Heart left ventricle (tissue), 16 donors: ENCODE measurements around the gene EPB41L4B. TPM values are rescaled to one million over a fixed set of nuclear protein-coding genes. Genes with fewer than 3 reads are reported as not detected.

Experiments
- ATAC-seq, 4 donors: fragments of 200-7000 bp; cut with Tn5 transposase; one replicate each; pipeline ENCODE4 v1.9.1; 2020 to 2022; ENCODE audit warnings: moderate library complexity in 4 of 4, mild to moderate bottlenecking in 3 of 4, moderate number of reproducible peaks in 1 of 4
- DNase-seq, 5 donors: peaks; one replicate each; pipeline ENCODE4 v3.0.0-alpha.2; 2020
- H3K27ac ChIP-seq, 12 donors: fragments of 200-600 bp; sonication (generic) in 4 of 12; one replicate each; pipeline versions ENCODE4 v1.5.0 to v1.8.0; 2016 to 2022; ENCODE audit warnings: mild to moderate bottlenecking in 2 of 12
- H3K27me3 ChIP-seq, 9 donors: fragments of 200-600 bp; sonication (generic) in 2 of 9; one replicate each; pipeline versions ENCODE4 v1.5.1 to v1.8.0; 2016 to 2022; ENCODE audit warnings: mild to moderate bottlenecking in 3 of 9
- H3K36me3 ChIP-seq, 9 donors: fragments of 200-600 bp; sonication (generic) in 2 of 9; one replicate each; pipeline versions ENCODE4 v1.5.0 to v1.8.0; 2018 to 2022; ENCODE audit warnings: mild to moderate bottlenecking in 2 of 9
- H3K4me1 ChIP-seq, 12 donors: fragments of 200-600 bp; sonication (generic) in 4 of 12; one replicate each; pipeline versions ENCODE4 v1.5.0 to v1.8.0; 2016 to 2022; ENCODE audit warnings: mild to moderate bottlenecking in 3 of 12
- H3K4me3 ChIP-seq, 12 donors: fragments of 200-600 bp; sonication (generic) in 4 of 12; one replicate each; pipeline versions ENCODE4 v1.5.0 to v1.8.0; 2017 to 2022; ENCODE audit warnings: mild to moderate bottlenecking in 9 of 12, moderate library complexity in 4 of 12
- H3K9me3 ChIP-seq, 12 donors: fragments of 200-600 bp; sonication (generic) in 4 of 12; one replicate each; pipeline versions ENCODE4 v1.5.0 to v1.8.0; 2016 to 2022; ENCODE audit warnings: mild to moderate bottlenecking in 1 of 12
- CTCF ChIP-seq, 12 donors: fragments of 200-600 bp; sonication (generic) in 4 of 12; IDR thresholded peaks; one replicate each; pipeline versions ENCODE4 v1.5.0 to v1.8.0; 2018 to 2022; ENCODE audit warnings: antibody characterized with exemption in 12 of 12, mild to moderate bottlenecking in 5 of 12
- POLR2A ChIP-seq, 2 donors: fragments of 450-650 bp; IDR thresholded peaks; one replicate each; pipeline ENCODE4 v1.6.1; 2017; ENCODE audit warnings: antibody characterized with exemption in 2 of 2, mild to moderate bottlenecking in 2 of 2, moderate library complexity in 2 of 2
- WGBS, 4 donors: extraction: QIAGEN DNeasy Blood & Tissue Kit in 2 of 4; methylation state at CpG; one replicate each; pipeline versions ENCODE4 v1.1.5 to v1.1.7; 2013 to 2018; 5-methylcytosine and 5-hydroxymethylcytosine counted together
- intact Hi-C, 10 donors: fragments of 100-400 bp; cut with DNase I; formaldehyde crosslinking; loops; one replicate each; pipeline versions ENCODE4 v1.11.1 to v1.14.2; 2022
- polyA plus RNA-seq, 2 donors: library from polyadenylated mRNA; stranded (reverse); fragments of 200-250 nt; gene quantifications; one replicate each; pipeline ENCODE4 v1.2.3, GENCODE V29; 2013
- total RNA-seq, 9 donors: library from RNA; depleted of rRNA in 2 of 9; stranded (reverse); fragments of >200 nt in 2 of 9; fragmentation: NEBNext Ultra II Directional in 3 of 9; extraction: Animal tissue kit (Norgen Biotek cat#: 25700) in 3 of 9; gene quantifications; one replicate each; pipeline versions ENCODE4 v1.1.0 to v1.2.4, GENCODE V29; 2016 to 2023
- donor health status: ischemic (EF 13 %, LVEDD 7.1; RV severe dilation, severe dysfunction).
- donor health status: healthy with polysubstance abuse.
- donor health status: DM: no; HTN: yes; CAD: no.
- donor health status: DM: no; HTN: no; CAD: no.
- donor health status: ischemic (EF 25% LVEDD 6.9; RV normal size, moderate dysfunction).
- donor health status: ischemic (EF 25% LVEDD 5.7; RV mildly dilated, moderate dysfunction).
- donor health status: healthy.
- donor health status: DM: yes; HTN: yes; CAD: no.
- donor health status: ischemic (EF 35%, LVEDD 5.7; RV mildly dilated, moderate dysfunction).
- donor health status: nonischemic (EF 11% LVEDD 7.7; RV severe dilation, severe dysfunction).
- donor health status: DM: yes; HTN: yes; CAD: no.
- donor health status: PGD.
- donor health status: ischemic (EF 29% LVEDD 5.4; RV normal size, mild dysfunction).
- donor health status: nonischemic (EF 23%, LVEDD 6.1; RV moderate dilation, normal function).

Gene EPB41L4B
- total and polyA plus RNA-seq, 11 donors, result 0.71 to 16.5 (median 8.9) TPM

- H3K4me1 ChIP-seq, result no peaks in the 10 kb centered on the region
- WGBS, 4 donors, result 78 to 86% (median 83%) methylated on average over 5 of the region's 5 CpGs
- intact Hi-C loops, result loop anchor here in 1 of 10 donors (10.0 kb wide), 1 partner anchor 56 kb away; no protein-coding TSS in a partner anchor
- ATAC-seq (no peak), DNase-seq (no peak)
- no peak overlapping the region for H3K4me3 ChIP-seq
- peaks cover 0 to 13% (median 5%) of the 10 kb centered on the region in 12 donors for H3K9me3 ChIP-seq
- H3K36me3 ChIP-seq, result no peaks in the 10 kb centered on the region
- H3K27me3 ChIP-seq, result no peaks in the 10 kb centered on the region
- H3K27ac ChIP-seq, result no peak overlapping the region
- TF ChIP-seq POLR2A (IDR thresholded peaks at IDR 0.05) (no peak), CTCF (IDR thresholded peaks at IDR 0.05) (no peak)
Measured at GRCh38 chr9:109149089-109149488, 171.8 kb downstream of the EPB41L4B start.

GRCh38 chr9:109145051-109145450 lies 175.8 kb downstream of the EPB41L4B start:
- H3K4me1 ChIP-seq, result no peaks in the 10 kb centered on the region
- DNase-seq, result no peak
- H3K4me3 ChIP-seq, result no peak overlapping the region
- no peaks in the 10 kb centered on the region for H3K9me3 ChIP-seq
- intact Hi-C loops, result loop anchor here in 1 of 10 donors (10.0 kb wide), 1 partner anchor 60 kb away; no protein-coding TSS in a partner anchor
- 85 to 91% (median 90%) methylated on average over 6 of the region's 6 CpGs for WGBS, 4 donors
- H3K27me3 ChIP-seq, result no peaks in the 10 kb centered on the region
- TF ChIP-seq CTCF (IDR thresholded peaks at IDR 0.05) (no peak), POLR2A (IDR thresholded peaks at IDR 0.05) (no peak)
- no peak for ATAC-seq
- no peaks in the 10 kb centered on the region for H3K36me3 ChIP-seq
- no peak overlapping the region for H3K27ac ChIP-seq

DNA sequence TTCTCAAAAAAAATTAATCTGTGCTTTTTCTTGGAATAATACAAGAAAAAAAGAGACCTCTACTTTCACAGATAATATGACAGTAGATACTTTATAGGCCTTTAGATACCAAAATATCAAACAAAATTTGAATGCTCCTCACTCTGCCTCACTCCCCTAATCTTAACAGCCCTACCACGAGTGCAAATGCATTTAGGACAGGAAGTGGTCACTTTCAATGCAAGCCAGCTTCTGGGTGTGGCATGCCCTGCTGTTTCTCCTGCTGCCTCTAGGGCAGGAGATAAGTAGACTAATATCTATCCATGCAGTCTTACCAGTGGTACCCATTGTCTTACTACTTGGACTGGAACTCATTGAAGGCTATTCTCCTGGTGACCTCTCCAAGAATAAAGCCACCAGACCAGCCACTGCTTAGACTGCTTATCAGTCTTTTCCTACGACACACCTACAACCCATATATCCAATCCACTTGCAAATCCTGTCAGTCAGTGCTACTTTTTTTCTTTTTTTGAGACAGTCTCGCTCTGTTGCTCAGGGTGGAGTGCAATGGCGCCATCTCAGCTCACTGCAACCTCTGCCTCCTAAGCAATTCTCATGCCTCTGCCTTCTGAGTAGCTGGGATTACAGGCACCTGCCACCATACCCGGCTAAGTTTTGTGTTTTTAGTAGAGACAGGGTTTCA lies 176.8 kb downstream of the EPB41L4B start:
- no peak overlapping the region for H3K4me3 ChIP-seq
- ATAC-seq (no peak), DNase-seq (no peak)
- H3K4me1 ChIP-seq, result no peaks in the 10 kb centered on the region
- no peaks in the 10 kb centered on the region for H3K36me3 ChIP-seq
- H3K9me3 ChIP-seq, result no peaks in the 10 kb centered on the region
- no peaks in the 10 kb centered on the region for H3K27me3 ChIP-seq
- no peak overlapping the region for H3K27ac ChIP-seq
- WGBS, 4 donors, result 74 to 80% (median 74%) methylated on average over 5 of the region's 5 CpGs
- intact Hi-C loops, result loop anchor here in 1 of 10 donors (10.0 kb wide), 1 partner anchor 61 kb away; no protein-coding TSS in a partner anchor
- TF ChIP-seq CTCF (IDR thresholded peaks at IDR 0.05), result peak in 2 of 12 donors; percentile 5 to 9
- no peak for TF ChIP-seq POLR2A (IDR thresholded peaks at IDR 0.05)

- Histone ChIP-seq H3K27me3 (no peaks in the 10 kb centered on the region), H3K4me1 (no peaks in the 10 kb centered on the region), H3K27ac (no peak overlapping the region), H3K4me3 (no peak overlapping the region), H3K9me3 (no peaks in the 10 kb centered on the region), H3K36me3 (no peaks in the 10 kb centered on the region)
- TF ChIP-seq POLR2A (IDR thresholded peaks at IDR 0.05) (no peak), CTCF (IDR thresholded peaks at IDR 0.05) (no peak)
- ATAC-seq, result no peak
- 88 to 95% (median 95%) methylated on average over 5 of the region's 5 CpGs for WGBS, 4 donors
- DNase-seq, result no peak
- intact Hi-C loops, result loop anchor here in 1 of 10 donors (10.0 kb wide), 1 partner anchor 63 kb away; no protein-coding TSS in a partner anchor
Measured at GRCh38 chr9:109141375-109141774, 179.5 kb downstream of the EPB41L4B start.
